Kidney glomerular epithelial cell (primary cell): ENCODE results near the gene ALDOC.

Experiments used
- DNase-seq: peaks from one replicate; lab custom pipeline; 2025; lab: John Stamatoyannopoulos, UW

Gene ALDOC

DNA sequence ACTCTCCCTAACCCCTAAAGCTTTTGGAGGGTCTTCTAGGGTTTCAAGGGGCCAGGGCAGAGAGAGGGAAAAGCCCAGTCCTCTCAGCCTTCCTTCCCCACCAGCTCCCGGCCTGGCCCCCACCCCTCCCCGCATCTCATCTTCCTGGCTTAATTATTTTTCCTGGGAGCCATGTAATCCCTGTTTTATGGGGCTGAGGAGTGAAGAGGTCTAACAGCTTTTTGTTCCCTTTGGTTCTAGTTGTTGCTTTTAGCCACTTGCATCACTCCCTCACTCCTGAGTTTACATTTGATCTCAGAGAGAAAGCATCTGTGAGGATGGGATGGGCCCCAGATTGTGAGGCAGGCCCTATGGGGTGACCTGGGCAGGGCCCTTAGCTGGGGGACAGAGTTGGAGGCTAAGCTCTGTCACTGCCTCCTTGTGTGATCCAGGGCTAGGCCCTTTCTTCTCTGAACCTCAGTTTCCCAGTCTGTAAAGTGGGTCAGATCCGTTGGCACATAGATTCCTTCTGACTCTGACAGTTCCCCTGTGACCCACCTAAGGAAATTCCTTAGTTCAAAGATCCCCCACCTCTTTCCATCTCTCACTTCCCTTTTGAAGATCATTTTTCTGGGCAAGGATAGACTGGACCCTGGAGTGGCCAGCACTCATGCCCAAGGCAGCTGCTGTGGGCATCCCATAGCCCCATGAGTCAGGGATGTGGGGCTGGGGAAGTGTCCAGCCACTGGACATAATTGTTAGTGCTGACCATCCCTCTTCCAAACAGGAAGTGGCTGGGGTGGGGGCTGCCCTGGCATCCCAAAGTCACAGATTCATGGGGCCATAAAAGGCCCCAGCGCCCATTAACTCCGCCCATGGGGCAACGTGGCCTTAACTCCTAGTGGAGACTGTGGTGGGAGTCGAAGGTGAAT is 44.4 kb downstream of the ALDOC start:
- DNase-seq = no peak

DNA sequence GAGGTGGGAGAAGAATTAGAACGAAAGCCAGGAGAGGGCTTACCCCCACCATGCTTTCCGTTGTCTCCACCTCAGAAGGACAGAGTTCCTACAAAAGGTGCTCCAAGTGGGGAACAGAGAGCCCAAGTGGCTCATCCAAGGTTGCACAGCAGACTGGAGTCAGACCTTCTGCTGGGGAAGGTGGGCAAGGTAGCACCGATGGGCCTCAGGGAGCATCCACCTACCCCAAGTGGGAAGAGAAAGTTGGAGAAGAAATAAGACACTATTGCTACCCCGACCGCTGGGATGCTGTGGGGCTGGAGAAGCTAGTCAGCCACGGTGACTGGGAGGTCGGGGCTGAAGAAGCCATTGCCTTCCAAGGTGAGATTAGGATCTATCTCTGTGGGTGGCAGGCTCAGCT is 45.8 kb downstream of the ALDOC start:
- no peak for DNase-seq

DNA sequence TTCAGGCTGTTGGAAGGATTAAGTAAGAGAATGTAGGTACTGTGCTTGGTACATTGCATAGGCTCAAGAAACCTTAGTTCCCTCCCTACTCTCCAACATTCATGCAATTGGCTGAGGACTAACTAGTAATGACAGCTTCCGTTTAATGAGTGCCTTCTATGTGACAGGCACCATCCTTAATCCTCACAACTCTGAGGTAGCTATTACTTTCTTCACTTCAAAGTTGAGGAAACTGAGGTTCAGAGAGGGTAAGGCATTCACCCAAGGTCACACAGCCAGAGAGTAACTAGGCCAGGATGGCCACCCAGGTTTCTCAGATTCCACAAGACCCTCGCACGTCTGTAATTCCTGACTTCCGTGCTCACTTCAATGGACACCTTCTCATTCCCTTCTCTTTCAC is 46.4 kb downstream of the ALDOC start:
- DNase-seq = no peak

DNA sequence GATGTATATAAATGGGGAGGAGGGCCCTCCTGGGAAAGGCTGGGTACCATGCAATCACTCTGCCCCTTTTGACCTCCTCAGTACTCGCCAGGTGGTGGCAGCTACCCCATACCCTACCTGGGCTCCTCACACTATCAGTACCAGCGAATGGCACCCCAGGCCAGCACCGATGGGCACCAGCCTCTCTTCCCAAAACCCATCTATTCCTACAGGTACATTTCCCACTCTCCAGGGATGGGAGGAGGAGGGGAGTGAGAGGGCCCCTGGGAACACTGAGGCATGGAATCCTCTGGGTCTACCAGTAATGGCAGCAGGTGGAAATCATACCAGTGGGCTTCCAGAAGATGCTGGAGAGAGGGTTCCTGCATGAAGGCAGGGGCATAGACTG is 47.7 kb downstream of the ALDOC start:
- DNase-seq = no peak

DNA sequence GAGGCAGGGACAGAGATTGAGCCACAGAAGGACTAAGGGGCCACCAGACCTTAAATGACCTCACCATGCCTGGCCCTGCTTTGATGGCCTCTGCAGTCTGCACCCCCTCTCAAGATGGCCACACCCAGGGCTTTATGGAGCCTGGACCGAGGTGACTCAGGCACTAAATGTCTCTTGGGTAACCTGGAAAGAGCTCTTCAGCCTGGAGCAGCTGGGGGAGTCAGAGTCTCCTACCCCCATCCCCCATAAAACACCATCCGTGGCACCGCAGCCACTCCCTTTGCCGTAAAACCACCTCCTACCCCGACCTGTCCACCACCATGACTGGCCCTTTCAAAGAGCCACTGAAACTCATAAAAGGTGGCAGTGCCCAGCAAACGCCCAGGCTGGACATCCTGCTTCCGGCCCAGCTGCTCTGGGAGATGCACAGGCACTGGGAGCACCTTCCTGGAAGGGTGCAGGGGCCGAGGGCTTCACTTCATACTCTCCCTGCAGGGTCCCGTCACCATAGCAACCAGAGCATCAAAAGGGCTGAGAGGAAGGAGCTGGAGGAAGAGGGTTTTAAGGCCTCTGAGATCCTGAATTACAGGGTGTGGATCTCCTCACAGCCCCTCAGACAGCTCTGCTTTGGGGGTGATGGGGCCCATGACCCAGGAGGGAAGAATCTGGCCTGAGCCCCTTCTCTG is 48.2 kb downstream of the ALDOC start:
- no peak for DNase-seq

DNA sequence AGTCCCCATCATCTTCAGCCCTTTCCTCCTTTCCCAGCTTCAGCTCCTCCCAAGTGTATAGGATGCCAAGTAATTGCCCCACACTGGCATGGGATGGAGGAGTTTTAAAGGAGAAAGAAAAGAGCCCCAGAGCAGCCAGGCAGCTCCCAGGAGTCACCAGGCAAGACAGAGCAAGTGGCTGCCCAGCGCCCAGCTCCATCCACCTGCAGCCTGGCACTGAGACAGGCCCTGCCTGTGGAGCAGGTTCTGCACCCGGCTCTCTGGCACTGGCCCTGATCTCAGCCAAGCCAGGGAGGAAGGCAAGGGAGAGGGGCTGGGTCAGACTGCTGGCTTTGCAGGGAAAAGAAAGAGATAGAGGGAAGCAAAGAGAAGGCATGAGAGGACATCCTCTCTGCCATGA is 48.8 kb downstream of the ALDOC start:
- DNase-seq = no peak

DNA sequence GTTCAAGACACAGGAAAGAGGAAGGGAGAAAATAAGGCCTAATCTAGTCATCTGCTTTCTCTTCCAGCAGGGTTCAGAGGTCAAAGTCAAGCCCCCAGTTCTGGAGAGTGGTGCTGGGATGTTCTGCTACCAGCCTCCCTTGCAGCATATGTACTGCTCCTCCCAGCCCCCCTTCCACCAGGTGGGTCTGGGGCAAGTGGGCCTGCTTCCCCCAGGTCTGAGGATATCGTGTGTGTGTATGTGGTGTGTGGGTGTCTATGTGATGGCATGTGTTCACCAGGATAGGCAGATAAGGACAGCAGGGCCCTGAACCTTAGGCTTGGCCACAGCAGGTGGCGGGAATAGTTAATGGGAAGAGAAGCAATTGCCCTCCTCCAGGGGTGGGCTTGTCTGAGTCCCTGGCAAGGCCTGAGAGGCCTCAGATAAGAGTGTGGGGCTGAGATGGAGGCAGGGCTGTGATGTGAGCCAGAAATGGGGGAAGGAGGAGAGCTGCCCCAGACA is 49.5 kb downstream of the ALDOC start:
- DNase-seq = no peak

DNA sequence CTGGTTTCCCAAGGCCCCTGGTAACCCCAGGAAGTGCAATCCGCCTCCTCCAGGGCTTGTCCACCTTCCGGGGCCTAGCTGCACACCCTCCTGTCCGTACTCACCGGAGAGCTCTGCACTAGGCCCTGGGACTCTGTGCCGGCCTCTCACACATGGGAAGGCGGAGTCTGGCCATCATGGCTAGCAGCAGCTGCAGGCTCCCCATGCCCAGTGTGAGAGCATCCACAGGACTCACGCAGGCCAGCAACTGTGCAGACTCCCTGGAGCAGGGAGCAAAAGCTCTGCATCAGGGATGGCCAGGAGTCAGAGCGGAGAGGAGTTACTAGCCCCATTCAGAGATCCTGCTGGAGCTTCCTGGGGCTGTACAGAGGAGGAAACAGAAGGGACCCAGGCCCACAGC is 50.3 kb downstream of the ALDOC start:
- DNase-seq = no peak

DNA sequence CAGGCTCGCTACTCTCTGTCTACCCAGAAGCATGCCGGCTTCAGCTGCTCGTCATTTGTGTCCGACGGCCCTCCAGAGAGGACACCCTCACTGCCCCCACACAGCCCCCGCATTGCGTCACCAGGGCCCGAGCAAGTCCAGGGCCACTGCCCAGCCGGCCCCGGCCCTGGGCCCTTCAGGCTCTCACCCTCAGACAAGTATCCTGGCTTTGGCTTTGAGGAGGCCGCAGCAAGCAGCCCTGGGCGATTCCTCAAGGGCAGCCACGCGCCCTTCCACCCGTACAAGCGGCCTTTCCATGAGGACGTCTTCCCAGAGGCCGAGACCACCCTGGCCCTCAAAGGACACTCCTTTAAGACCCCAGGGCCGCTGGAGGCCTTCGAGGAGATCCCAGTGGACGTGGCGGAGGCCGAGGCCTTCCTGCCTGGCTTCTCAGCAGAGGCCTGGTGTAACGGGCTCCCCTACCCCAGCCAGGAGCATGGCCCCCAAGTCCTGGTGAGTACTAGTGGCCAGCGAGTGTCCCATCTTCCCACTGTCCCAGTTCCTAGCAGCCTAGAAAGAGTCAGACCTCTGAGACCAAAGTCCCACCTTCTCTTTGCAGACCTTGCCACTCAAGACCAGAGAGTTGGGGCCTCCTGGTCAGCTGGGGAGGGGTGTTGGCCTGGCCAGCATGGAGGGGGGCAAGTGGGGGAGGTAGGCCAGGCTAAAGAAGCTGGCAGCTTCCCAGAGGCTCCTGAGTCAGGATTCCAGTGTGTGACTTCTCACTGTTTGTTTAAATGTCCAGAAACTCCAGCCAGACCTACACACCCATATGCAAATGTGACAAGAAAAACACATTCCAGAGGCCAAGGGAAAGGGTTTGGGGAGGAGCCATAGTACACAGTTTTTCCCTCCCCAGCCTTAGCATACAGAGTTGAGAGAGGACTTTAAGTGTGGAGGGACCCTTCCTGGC is 51.9 kb downstream of the ALDOC start:
- peak; percentile 41 for DNase-seq

DNA sequence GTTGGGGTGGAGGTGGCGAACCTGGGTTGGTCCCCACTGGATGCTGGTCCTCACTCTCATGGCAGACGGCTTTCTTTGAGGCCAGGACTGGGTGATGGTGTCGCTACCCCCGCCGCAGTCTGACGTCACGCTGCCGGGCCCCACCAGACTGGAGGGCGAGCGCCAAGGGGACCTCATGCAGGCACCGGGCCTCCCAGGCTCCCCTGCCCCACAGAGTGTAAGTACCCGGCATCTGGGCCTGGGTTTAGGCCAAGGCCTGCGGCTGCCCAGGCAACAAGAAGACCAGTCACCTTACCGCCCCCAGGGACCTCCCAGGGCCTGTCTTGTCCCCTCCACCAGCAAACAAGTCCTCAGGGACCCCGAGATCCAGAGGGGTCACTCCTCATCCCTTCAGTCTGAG is 52.8 kb downstream of the ALDOC start:
- no peak for DNase-seq

DNA sequence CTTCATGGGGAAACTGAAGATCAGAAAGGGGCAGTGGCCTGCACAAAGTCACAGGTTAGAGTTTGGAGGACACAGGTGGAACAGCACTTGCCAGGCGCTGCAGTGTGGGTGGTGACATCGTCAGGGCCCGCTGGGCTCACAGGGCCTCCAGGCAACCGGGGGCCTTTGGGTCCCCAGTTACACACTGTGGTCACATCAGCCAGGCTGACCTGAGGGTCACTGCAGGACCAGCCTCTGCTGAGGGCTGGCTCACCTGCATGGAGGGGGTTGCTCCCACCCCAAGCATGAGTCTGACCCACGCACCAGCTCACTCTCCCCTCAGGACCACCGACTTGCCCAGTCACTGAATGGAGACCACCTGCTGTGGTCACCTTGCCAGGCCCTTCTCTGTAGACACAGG is 53.5 kb downstream of the ALDOC start:
- DNase-seq = no peak
